ENCODE measurements around the gene ZMYND8.

DNA sequence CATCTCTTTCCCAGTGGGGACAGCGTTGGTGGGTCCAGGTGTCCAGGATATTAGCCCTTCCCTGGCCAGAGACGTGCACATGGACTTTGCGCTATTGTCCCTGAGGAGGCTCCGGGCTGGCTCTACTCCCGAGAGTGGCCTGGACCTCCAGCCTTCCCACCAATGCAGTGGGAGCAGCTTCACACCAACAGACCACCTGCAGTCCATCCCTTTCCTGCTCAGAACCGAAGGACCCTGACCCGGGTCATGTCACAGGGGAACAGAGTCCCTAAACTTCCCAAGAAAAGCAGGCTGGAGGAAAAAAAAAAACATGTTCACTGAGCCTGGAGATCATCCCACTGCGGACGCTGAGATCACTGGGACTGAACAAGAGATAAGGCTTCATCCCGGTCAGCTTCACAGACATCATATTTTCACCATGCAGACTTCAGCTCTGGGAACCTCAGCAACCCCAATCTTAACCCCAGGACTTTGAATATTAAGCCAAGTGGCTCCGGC lies 18.3 kb downstream of the ZMYND8 start:
- TF ChIP-seq CTCF (conservative IDR thresholded peaks at IDR 0.05) = no peak
- TF ChIP-seq ZFX (IDR thresholded peaks at IDR 0.05) = no peak
